OCI-LY7 (cell line): ENCODE measurements around the gene TOLLIP. TPM values are rescaled to one million over a fixed set of nuclear protein-coding genes. Genes with fewer than 3 reads are reported as not detected.

Source experiments
- BruUV-seq: library from RNA; stranded (reverse); fragments of 400-500 nt; replicated peaks from 2 replicates; lab custom pipeline; 2021; lab: Mats Ljungman, UMichigan
- CTCF ChIA-PET: fragments of 300-600 bp; sonication (Branson Sonifier 250); formaldehyde crosslinking; loops from one replicate; lab custom pipeline; 2022; ENCODE audit warnings: antibody characterized with exemption; ENCODE audit not compliant: unreplicated experiment; lab: Charles Lee
- POLR2A ChIA-PET: fragments of 300-600 bp; sonication (Branson Sonifier 250); formaldehyde crosslinking; loops from one replicate; lab custom pipeline; 2022; ENCODE audit warnings: antibody characterized with exemption; lab: Charles Lee
- DNase-seq: peaks from one replicate; pipeline ENCODE4 v3.0.0-alpha.2; 2015; ENCODE audit warnings: low spot score
- H2AFZ ChIP-seq: fragments of 200-600 bp; sonication (generic), shearing (Covaris generic); 2 replicates; pipeline ENCODE4 v1.6.1; 2014; ENCODE audit warnings: mild to moderate bottlenecking, antibody characterized with exemption, low read length, moderate library complexity
- H3K27ac ChIP-seq: fragments of 200-600 bp; sonication (generic); 2 replicates; pipeline ENCODE4 v1.5.1; 2014; ENCODE audit warnings: mixed run types, low read depth, mild to moderate bottlenecking, moderate library complexity, low read length, inconsistent platforms; ENCODE audit not compliant: poor library complexity, severe bottlenecking
- H3K36me3 ChIP-seq: fragments of 200-600 bp; sonication (generic); 2 replicates; pipeline ENCODE4 v1.6.1; 2014; ENCODE audit warnings: mild to moderate bottlenecking, antibody characterized with exemption, low read length, moderate library complexity, mixed read lengths; ENCODE audit not compliant: insufficient read depth
- H3K4me1 ChIP-seq: fragments of 200-600 bp; sonication (generic); 2 replicates; pipeline ENCODE4 v1.5.1; 2014; ENCODE audit warnings: mild to moderate bottlenecking, low read length; ENCODE audit not compliant: insufficient read depth, poor library complexity, severe bottlenecking
- H3K4me2 ChIP-seq: fragments of 200-600 bp; sonication (generic); 2 replicates; pipeline ENCODE4 v1.6.1; 2014; ENCODE audit warnings: mild to moderate bottlenecking, low read length
- H3K4me3 ChIP-seq: fragments of 200-600 bp; sonication (generic); 2 replicates; pipeline ENCODE4 v1.5.1; 2014; ENCODE audit warnings: mild to moderate bottlenecking, low read depth, low read length; ENCODE audit not compliant: poor library complexity, severe bottlenecking
- H3K79me2 ChIP-seq: fragments of 200-600 bp; sonication (generic); 2 replicates; pipeline ENCODE4 v1.6.1; 2016; ENCODE audit warnings: low read depth, mild to moderate bottlenecking, low read length, moderate library complexity, mixed read lengths; ENCODE audit not compliant: insufficient read depth
- H3K9me2 ChIP-seq: fragments of 200-600 bp; sonication (generic); 2 replicates; pipeline ENCODE4 v1.6.1; 2016; ENCODE audit warnings: mild to moderate bottlenecking, low read length, mixed read lengths; ENCODE audit not compliant: insufficient read depth
- H3K9me3 ChIP-seq: fragments of 200-600 bp; sonication (generic); 2 replicates; pipeline ENCODE4 v1.6.1; 2014; ENCODE audit warnings: mild to moderate bottlenecking, mixed run types, low read length, mixed read lengths
- H4K20me1 ChIP-seq: fragments of 200-600 bp; sonication (generic); 2 replicates; pipeline ENCODE4 v1.6.1; 2014; ENCODE audit warnings: mild to moderate bottlenecking, antibody characterized with exemption, low read length, moderate library complexity, mixed read lengths; ENCODE audit not compliant: insufficient read depth
- CTCF ChIP-seq: fragments of 200-600 bp; sonication (generic); conservative IDR thresholded peaks from 2 replicates; pipeline ENCODE4 v1.5.1; 2014; ENCODE audit warnings: mild to moderate bottlenecking, antibody characterized with exemption, low read length, moderate library complexity, mixed read lengths
- EZH2phosphoT487 ChIP-seq: fragments of 200-600 bp; sonication (generic); IDR thresholded peaks from 2 replicates; pipeline ENCODE4 v1.6.1; 2018; ENCODE audit warnings: low read depth, borderline replicate concordance, mild to moderate bottlenecking, mixed run types, antibody characterized with exemption, low read length, moderate library complexity, mixed read lengths
- intact Hi-C: fragments of 100-400 bp; cut with micrococcal nuclease; formaldehyde crosslinking; loops from one replicate; pipeline ENCODE4 v1.10.0; 2022; ENCODE audit not compliant: unreplicated experiment
- total RNA-seq, 2 experiments: library from RNA; depleted of rRNA in 1 of 2; stranded (reverse); fragments of >200 nt in 1 of 2; shearing (Covaris generic) in 1 of 2; gene quantifications; 2 replicates each; pipeline ENCODE4 v1.2.3, GENCODE V29; 2014 to 2022

TOLLIP gene
- total RNA-seq, 2 experiments from 2014 or later: 15.9 to 37.1 TPM

- no peaks in the 10 kb centered on the region for H3K36me3 ChIP-seq
- ChIA-PET POLR2A (no interaction called here), CTCF (no interaction called here)
- H2AFZ ChIP-seq: no peak overlapping the region
- H3K4me1 ChIP-seq: no peaks in the 10 kb centered on the region
- no peak overlapping the region for H3K27ac ChIP-seq
- intact Hi-C loops: no loop called here
- no TSS peak for BruUV-seq
- no peak overlapping the region for H3K4me3 ChIP-seq
- no peaks in the 10 kb centered on the region for H4K20me1 ChIP-seq
- no peak for DNase-seq
- no peak overlapping the region for H3K4me2 ChIP-seq
- H3K9me2 ChIP-seq: no peaks in the 10 kb centered on the region
- H3K79me2 ChIP-seq: no peaks in the 10 kb centered on the region
- TF ChIP-seq EZH2phosphoT487 (no peak), CTCF (no peak)
- no peaks in the 10 kb centered on the region for H3K9me3 ChIP-seq
These were observed 78.7 kb downstream of the TOLLIP start for GRCh38 chr11:1230456-1231395.

- Histone ChIP-seq H3K4me2 (no peak overlapping the region), H3K27ac (no peak overlapping the region), H3K9me3 (no peaks in the 10 kb centered on the region), H3K79me2 (no peaks in the 10 kb centered on the region), H3K36me3 (no peaks in the 10 kb centered on the region), H3K4me3 (no peak overlapping the region), H3K9me2 (no peaks in the 10 kb centered on the region), H2AFZ (no peak overlapping the region), H4K20me1 (no peaks in the 10 kb centered on the region), H3K4me1 (no peaks in the 10 kb centered on the region)
- no TSS peak for BruUV-seq
- ChIA-PET POLR2A (no interaction called here), CTCF (no interaction called here)
- TF ChIP-seq CTCF (no peak), EZH2phosphoT487 (no peak)
- intact Hi-C loops: no loop called here
- DNase-seq: no peak
These were observed 79.3 kb downstream of the TOLLIP start for GRCh38 chr11:1230121-1230455.

- TF ChIP-seq EZH2phosphoT487 (no peak), CTCF (no peak)
- Histone ChIP-seq H3K4me3 (no peak overlapping the region), H3K27ac (no peak overlapping the region), H3K36me3 (no peaks in the 10 kb centered on the region), H3K4me1 (no peaks in the 10 kb centered on the region), H2AFZ (no peak overlapping the region), H4K20me1 (no peaks in the 10 kb centered on the region), H3K9me2 (no peaks in the 10 kb centered on the region), H3K79me2 (no peaks in the 10 kb centered on the region), H3K4me2 (no peak overlapping the region), H3K9me3 (no peaks in the 10 kb centered on the region)
- intact Hi-C loops: no loop called here
- ChIA-PET CTCF (no interaction called here), POLR2A (no interaction called here)
- DNase-seq: no peak
- no TSS peak for BruUV-seq
These were observed 79.8 kb downstream of the TOLLIP start for GRCh38 chr11:1229471-1230120.
